Ectodermal cell (in vitro differentiated cells): ENCODE measurements around the gene PRORP.
"Not testable (repeated sequence)": the region's sequence is repeated elsewhere in the genome, so short reads cannot be mapped to it uniquely, and the experiment has no call there.

ENCODE experiments used
- H3K27ac ChIP-seq: 2 replicates; pipeline ENCODE4 v1.7.0; 2013; ENCODE audit warnings: mild to moderate bottlenecking, low read depth, low read length; ENCODE audit not compliant: insufficient read depth, poor library complexity, severe bottlenecking
- H3K27me3 ChIP-seq: 2 replicates; pipeline ENCODE4 v1.7.0; 2013; ENCODE audit warnings: mild to moderate bottlenecking, low read length; ENCODE audit not compliant: insufficient read depth, control insufficient read depth, poor library complexity, severe bottlenecking
- H3K36me3 ChIP-seq: one replicate; pipeline ENCODE4 v1.7.0; 2013; ENCODE audit warnings: low read length; ENCODE audit not compliant: control insufficient read depth, insufficient read depth
- H3K4me1 ChIP-seq: one replicate; pipeline ENCODE4 v1.7.0; 2013; ENCODE audit warnings: low read length; ENCODE audit not compliant: control insufficient read depth, insufficient read depth
- H3K4me3 ChIP-seq: 2 replicates; pipeline ENCODE4 v1.7.0; 2013; ENCODE audit warnings: low read depth, low read length, control low read depth; ENCODE audit not compliant: insufficient read depth
- H3K9me3 ChIP-seq: 2 replicates; pipeline ENCODE4 v1.7.0; 2013; ENCODE audit warnings: mild to moderate bottlenecking, low read length, moderate library complexity; ENCODE audit not compliant: control insufficient read depth
- WGBS, 2 experiments: methylation state at CpG; one replicate each; pipeline ENCODE4 v1.1.7; 2013; ENCODE audit warnings: missing lambda C conversion rate in 2 of 2; 5-methylcytosine and 5-hydroxymethylcytosine counted together

PRORP gene

GRCh38 chr14:35134329-35135123 lies 12.2 kb downstream of the PRORP start:
- Histone ChIP-seq H3K4me1 (no peaks in the 10 kb centered on the region), H3K27me3 (no peaks in the 10 kb centered on the region), H3K9me3 (no peaks in the 10 kb centered on the region), H3K4me3 (no peak overlapping the region), H3K27ac (no peak overlapping the region), H3K36me3 (no peaks in the 10 kb centered on the region)
- WGBS, 2 experiments, result 91 to 95% methylated on average over 4 of the region's 4 CpGs

GRCh38 chr14:35138585-35138984 lies 16.2 kb downstream of the PRORP start:
- no peaks in the 10 kb centered on the region for H3K27me3 ChIP-seq
- H3K4me3 ChIP-seq, result no peak overlapping the region
- H3K4me1 ChIP-seq, result no peaks in the 10 kb centered on the region
- WGBS, 2 experiments, result 92 to 96% methylated on average over 5 of the region's 5 CpGs
- no peaks in the 10 kb centered on the region for H3K36me3 ChIP-seq
- no peak overlapping the region for H3K27ac ChIP-seq
- H3K9me3 ChIP-seq, result no peaks in the 10 kb centered on the region

- H3K36me3 ChIP-seq, result peaks cover 2% of the 10 kb centered on the region
- 85 to 100% methylated on average over 1 to 2 of the region's 2 CpGs for WGBS, 2 experiments
These were observed 18.6 kb downstream of the PRORP start for GRCh38 chr14:35140718-35141581.

GRCh38 chr14:35144029-35144428 lies 21.7 kb downstream of the PRORP start:
- Histone ChIP-seq H3K9me3 (no peaks in the 10 kb centered on the region), H3K36me3 (peaks cover 2% of the 10 kb centered on the region), H3K27me3 (no peaks in the 10 kb centered on the region), H3K4me3 (no peak overlapping the region), H3K27ac (no peak overlapping the region), H3K4me1 (no peaks in the 10 kb centered on the region)
- 98 to 100% methylated on average over 1 of the region's 1 CpG for WGBS, 2 experiments

More at GRCh38 chr14:35140718-35141581, 18.6 kb downstream of the PRORP start:
- Histone ChIP-seq H3K4me1 (no peaks in the 10 kb centered on the region), H3K4me3 (no peak overlapping the region), H3K27ac (no peak overlapping the region), H3K9me3 (no peaks in the 10 kb centered on the region), H3K27me3 (no peaks in the 10 kb centered on the region)

GRCh38 chr14:35146711-35147149 lies 24.4 kb downstream of the PRORP start:
- H3K36me3 ChIP-seq, result peaks cover 2% of the 10 kb centered on the region
- 92 to 97% methylated on average over 5 of the region's 5 CpGs for WGBS, 2 experiments

GRCh38 chr14:35147186-35147585 lies 24.8 kb downstream of the PRORP start:
- 89 to 91% methylated on average over 2 of the region's 2 CpGs for WGBS, 2 experiments
- Histone ChIP-seq H3K4me1 (no peaks in the 10 kb centered on the region), H3K27me3 (no peaks in the 10 kb centered on the region), H3K36me3 (peaks cover 2% of the 10 kb centered on the region), H3K27ac (no peak overlapping the region), H3K9me3 (no peaks in the 10 kb centered on the region), H3K4me3 (no peak overlapping the region)

More at GRCh38 chr14:35146711-35147149, 24.4 kb downstream of the PRORP start:
- Histone ChIP-seq H3K4me1 (no peaks in the 10 kb centered on the region), H3K9me3 (no peaks in the 10 kb centered on the region), H3K27me3 (no peaks in the 10 kb centered on the region), H3K27ac (no peak overlapping the region), H3K4me3 (no peak overlapping the region)

- Histone ChIP-seq H3K36me3 (peaks cover 2% of the 10 kb centered on the region), H3K27ac (no peak overlapping the region), H3K4me3 (no peak overlapping the region), H3K9me3 (no peaks in the 10 kb centered on the region), H3K27me3 (no peaks in the 10 kb centered on the region), H3K4me1 (no peaks in the 10 kb centered on the region)
- WGBS, 2 experiments, result 93 to 94% methylated on average over 1 to 3 of the region's 3 CpGs
These were observed 25.4 kb downstream of the PRORP start for GRCh38 chr14:35147711-35148110.

- H3K36me3 ChIP-seq, result peaks cover 2% of the 10 kb centered on the region
- no peak overlapping the region for H3K27ac ChIP-seq
- no peaks in the 10 kb centered on the region for H3K27me3 ChIP-seq
- no peaks in the 10 kb centered on the region for H3K9me3 ChIP-seq
- H3K4me3 ChIP-seq, result no peak overlapping the region
- WGBS, 2 experiments, result 91 to 96% methylated on average over 3 to 4 of the region's 4 CpGs
- H3K4me1 ChIP-seq, result no peaks in the 10 kb centered on the region
These were observed 26.9 kb downstream of the PRORP start for GRCh38 chr14:35149239-35149638.

GRCh38 chr14:35152531-35152930 lies 30.2 kb downstream of the PRORP start:
- H3K9me3 ChIP-seq, H3K27me3 ChIP-seq, H3K27ac ChIP-seq, H3K36me3 ChIP-seq, H3K4me3 ChIP-seq, H3K4me1 ChIP-seq: not testable (repeated sequence)
- WGBS, 2 experiments, result 96 to 97% methylated on average over 34 to 35 of the region's 35 CpGs

- H3K36me3 ChIP-seq, result no peaks in the 10 kb centered on the region
- no peaks in the 10 kb centered on the region for H3K27me3 ChIP-seq
- no peaks in the 10 kb centered on the region for H3K4me1 ChIP-seq
- H3K4me3 ChIP-seq, result no peak overlapping the region
- H3K9me3 ChIP-seq, result no peaks in the 10 kb centered on the region
- 93 to 100% methylated on average over 1 to 2 of the region's 2 CpGs for WGBS, 2 experiments
- no peak overlapping the region for H3K27ac ChIP-seq
These were observed 31.7 kb downstream of the PRORP start for GRCh38 chr14:35154016-35154415.
